K562 (cell line): ENCODE measurements around the gene ANKRD24. TPM values are rescaled to one million over a fixed set of nuclear protein-coding genes. Genes with fewer than 3 reads are reported as not detected.

Experiments
- CREB3L1 ChIP-seq: fragments of 450-650 bp; IDR thresholded peaks from 2 replicates; pipeline ENCODE4 v1.6.1; 2014; ENCODE audit warnings: low read depth, mild to moderate bottlenecking, moderate library complexity, borderline replicate concordance
- GTF2E2 ChIP-seq: fragments of 200-800 bp; sonication (Bioruptor generic); IDR thresholded peaks from 2 replicates; pipeline ENCODE4 v1.6.1; 2016; ENCODE audit warnings: missing genetic modification characterization, missing compliant biosample characterization
- HNRNPK ChIP-seq: fragments of 200-400 bp; formaldehyde crosslinking; IDR thresholded peaks from one replicate; pipeline ENCODE4 v1.6.1; 2018; ENCODE audit warnings: mild to moderate bottlenecking, low read depth, low read length; ENCODE audit not compliant: poor library complexity, severe bottlenecking
- MAFK ChIP-seq: IDR thresholded peaks from 2 replicates; pipeline ENCODE4 v1.6.1; 2011; ENCODE audit warnings: low read length, improper control_type of control experiment
- PHB2 ChIP-seq: fragments of 450-650 bp; IDR thresholded peaks from 2 replicates; pipeline ENCODE4 v1.6.1; 2017; ENCODE audit warnings: low read depth
- SAFB ChIP-seq: fragments of 200-400 bp; formaldehyde crosslinking; IDR thresholded peaks from 2 replicates; pipeline ENCODE4 v1.6.1; 2017; ENCODE audit warnings: low read depth, low read length, borderline replicate concordance
- THRAP3 ChIP-seq: fragments of 450-650 bp; IDR thresholded peaks from 2 replicates; pipeline ENCODE4 v1.6.1; 2016; ENCODE audit warnings: mild to moderate bottlenecking, inconsistent platforms, borderline replicate concordance
- ZBTB40 ChIP-seq, 2 experiments: fragments of 450-650 bp in 1 of 2; sonication (generic) in 1 of 2; formaldehyde crosslinking in 1 of 2; IDR thresholded peaks; 2 replicates each; pipeline versions ENCODE4 v1.7.1 to v1.9.0; 2016 to 2022; ENCODE audit warnings: inconsistent platforms in 1 of 2, mild to moderate bottlenecking in 1 of 2, missing genetic modification reagents in 1 of 2
- ZFP30 ChIP-seq: fragments of 250-450 bp; sonication (Bioruptor Pico); IDR thresholded peaks from 2 replicates; pipeline ENCODE4 v1.8.0; 2022; ENCODE audit warnings: moderate library complexity, mild to moderate bottlenecking, inconsistent platforms, borderline replicate concordance
- ZNF212 ChIP-seq: fragments of 450-650 bp; formaldehyde crosslinking; IDR thresholded peaks from 2 replicates; pipeline ENCODE4 v1.4.0; 2020; ENCODE audit warnings: mild to moderate bottlenecking
- ZNF347 ChIP-seq: fragments of 450-650 bp; formaldehyde crosslinking; IDR thresholded peaks from 2 replicates; pipeline ENCODE4 v1.4.0; 2020; ENCODE audit warnings: low read depth, mild to moderate bottlenecking, moderate library complexity
- polyA plus RNA-seq, 8 experiments: library from polyadenylated mRNA; depleted of rRNA in 4 of 8; stranded (reverse) in 5 of 8; unstranded in 3 of 8; fragments of >200 nt; fragmentation: Nextera tagmentation in 2 of 8; fragmentation: Illumina TruSeq in 1 of 8; extraction: Ambion mirVana in 2 of 8; extraction: Trizol in 1 of 8; gene quantifications; 2 replicates each; pipeline versions ENCODE4 v1.2.1 to v1.2.3, GENCODE V29; 2011 to 2014; ENCODE audit warnings: inconsistent platforms in 1 of 8, missing spikeins in 1 of 8
- total RNA-seq, 7 experiments: library from RNA; depleted of rRNA in 6 of 7; stranded (reverse); fragments of >200 nt in 6 of 7; fragmentation: Illumina TruSeq in 2 of 7; extraction: Trizol in 2 of 7; gene quantifications; 2 replicates each; pipeline versions ENCODE4 v1.2.1 to v1.2.3, GENCODE V29; 2011 to 2021; ENCODE audit warnings: low replicate concordance in 1 of 7
- TF ChIP-seq, protein P1 (sequence below): fragments of 450-650 bp; formaldehyde crosslinking; IDR thresholded peaks from 2 replicates; pipeline ENCODE4 v1.4.0; 2020; ENCODE audit warnings: mild to moderate bottlenecking, moderate library complexity
- TF ChIP-seq, protein P2 (sequence below): fragments of 250-450 bp; sonication (Bioruptor Pico); IDR thresholded peaks from 2 replicates; pipeline ENCODE4 v1.4.0; 2020

Gene ANKRD24
- total and polyA plus RNA-seq, 9 of the 15 experiments (the other 6 are each of a cell fraction or from before 2014, with no cell fraction given), result 0.07 to 0.12 (median 0.09) TPM; not detected in 5

GRCh38 chr19:4172861-4173473 lies 9.5 kb upstream of the ANKRD24 start (continued):
- TF ChIP-seq ZBTB40 (IDR thresholded peaks at IDR 0.05), result 0 out of 2 replicates have a peak, but pooled peaks have one; percentile 41
- TF ChIP-seq ZBTB40 (CRISPR knock-in tag; IDR thresholded peaks at IDR 0.05), result 0 out of 2 replicates have a peak, but pooled peaks have one; percentile 43
- no peak for TF ChIP-seq PHB2
- no peak for TF ChIP-seq ZNF212 (CRISPR knock-in tag)
- TF ChIP-seq THRAP3, result no peak
- no peak for TF ChIP-seq SAFB
- no peak for TF ChIP-seq ZFP30
- TF ChIP-seq, protein P1, sequence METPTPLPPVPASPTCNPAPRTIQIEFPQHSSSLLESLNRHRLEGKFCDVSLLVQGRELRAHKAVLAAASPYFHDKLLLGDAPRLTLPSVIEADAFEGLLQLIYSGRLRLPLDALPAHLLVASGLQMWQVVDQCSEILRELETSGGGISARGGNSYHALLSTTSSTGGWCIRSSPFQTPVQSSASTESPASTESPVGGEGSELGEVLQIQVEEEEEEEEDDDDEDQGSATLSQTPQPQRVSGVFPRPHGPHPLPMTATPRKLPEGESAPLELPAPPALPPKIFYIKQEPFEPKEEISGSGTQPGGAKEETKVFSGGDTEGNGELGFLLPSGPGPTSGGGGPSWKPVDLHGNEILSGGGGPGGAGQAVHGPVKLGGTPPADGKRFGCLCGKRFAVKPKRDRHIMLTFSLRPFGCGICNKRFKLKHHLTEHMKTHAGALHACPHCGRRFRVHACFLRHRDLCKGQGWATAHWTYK, result no peak
- no peak for TF ChIP-seq MAFK
- TF ChIP-seq HNRNPK, result no peak
- TF ChIP-seq, protein P2, sequence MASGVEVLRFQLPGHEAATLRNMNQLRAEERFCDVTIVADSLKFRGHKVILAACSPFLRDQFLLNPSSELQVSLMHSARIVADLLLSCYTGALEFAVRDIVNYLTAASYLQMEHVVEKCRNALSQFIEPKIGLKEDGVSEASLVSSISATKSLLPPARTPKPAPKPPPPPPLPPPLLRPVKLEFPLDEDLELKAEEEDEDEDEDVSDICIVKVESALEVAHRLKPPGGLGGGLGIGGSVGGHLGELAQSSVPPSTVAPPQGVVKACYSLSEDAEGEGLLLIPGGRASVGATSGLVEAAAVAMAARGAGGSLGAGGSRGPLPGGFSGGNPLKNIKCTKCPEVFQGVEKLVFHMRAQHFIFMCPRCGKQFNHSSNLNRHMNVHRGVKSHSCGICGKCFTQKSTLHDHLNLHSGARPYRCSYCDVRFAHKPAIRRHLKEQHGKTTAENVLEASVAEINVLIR, result no peak
- TF ChIP-seq GTF2E2, result no peak
- no peak for TF ChIP-seq CREB3L1
- TF ChIP-seq ZNF347, result no peak
